Parathyroid adenoma (tissue), 2 donors: Measurements from ENCODE around the gene MBD6.

Experiments used
- H2AFZ ChIP-seq: fragments of 300-600 bp; sonication (generic); one replicate; pipeline ENCODE4 v1.7.0; 2017; ENCODE audit warnings: antibody characterized with exemption, mild to moderate bottlenecking
- H3K27ac ChIP-seq: fragments of 300-600 bp; sonication (generic); one replicate; pipeline ENCODE4 v1.7.0; 2017
- H3K27me3 ChIP-seq: fragments of 300-600 bp; sonication (generic); one replicate; pipeline ENCODE4 v1.7.0; 2017; ENCODE audit warnings: low read length; ENCODE audit not compliant: control insufficient read depth, insufficient read depth
- H3K36me3 ChIP-seq: fragments of 300-600 bp; sonication (generic); one replicate; pipeline ENCODE4 v1.7.0; 2017; ENCODE audit warnings: low read length; ENCODE audit not compliant: control insufficient read depth, insufficient read depth
- H3K4me1 ChIP-seq: fragments of 300-600 bp; sonication (generic); one replicate; pipeline ENCODE4 v1.7.0; 2017; ENCODE audit warnings: control low read depth
- H3K4me2 ChIP-seq: fragments of 300-600 bp; sonication (generic); one replicate; pipeline ENCODE4 v1.7.0; 2017; ENCODE audit warnings: low read length
- H3K4me3 ChIP-seq: fragments of 300-600 bp; sonication (generic); one replicate; pipeline ENCODE4 v1.7.0; 2017; ENCODE audit warnings: low read depth, low read length
- H3K79me2 ChIP-seq: fragments of 300-600 bp; sonication (generic); one replicate; pipeline ENCODE4 v1.7.0; 2017; ENCODE audit warnings: control low read depth
- H3K9ac ChIP-seq: fragments of 300-600 bp; sonication (generic); one replicate; pipeline ENCODE4 v1.7.0; 2017; ENCODE audit warnings: mild to moderate bottlenecking
- H3K9me3 ChIP-seq: fragments of 300-600 bp; sonication (generic); one replicate; pipeline ENCODE4 v1.7.0; 2017; ENCODE audit warnings: low read length; ENCODE audit not compliant: control insufficient read depth
- CTCF ChIP-seq: fragments of 300-600 bp; sonication (generic); IDR thresholded peaks from one replicate; pipeline ENCODE4 v1.7.0; 2017; ENCODE audit warnings: antibody characterized with exemption, mild to moderate bottlenecking
- donor health status: primary hyperparathyroidism.

The MBD6 gene

GRCh38 chr12:57514720-57515407 is 7.8 kb upstream of the MBD6 start:
- Histone ChIP-seq H3K27ac (no peak overlapping the region), H3K9ac (no peak overlapping the region), H3K4me2 (no peak overlapping the region), H3K36me3 (no peaks in the 10 kb centered on the region), H2AFZ (no peak overlapping the region), H3K4me1 (peaks cover 12% of the 10 kb centered on the region), H3K27me3 (no peaks in the 10 kb centered on the region), H3K79me2 (peaks cover 18% of the 10 kb centered on the region), H3K4me3 (no peak overlapping the region), H3K9me3 (no peaks in the 10 kb centered on the region)
- TF ChIP-seq CTCF = no peak

- Histone ChIP-seq H3K27ac (no peak overlapping the region), H3K4me2 (no peak overlapping the region), H2AFZ (no peak overlapping the region), H3K9ac (no peak overlapping the region), H3K9me3 (no peaks in the 10 kb centered on the region), H3K4me1 (peaks cover 12% of the 10 kb centered on the region), H3K27me3 (no peaks in the 10 kb centered on the region), H3K36me3 (no peaks in the 10 kb centered on the region), H3K79me2 (peaks cover 19% of the 10 kb centered on the region), H3K4me3 (no peak overlapping the region)
- TF ChIP-seq CTCF = no peak
Observed at GRCh38 chr12:57515408-57515933, 7.2 kb upstream of the MBD6 start.

DNA sequence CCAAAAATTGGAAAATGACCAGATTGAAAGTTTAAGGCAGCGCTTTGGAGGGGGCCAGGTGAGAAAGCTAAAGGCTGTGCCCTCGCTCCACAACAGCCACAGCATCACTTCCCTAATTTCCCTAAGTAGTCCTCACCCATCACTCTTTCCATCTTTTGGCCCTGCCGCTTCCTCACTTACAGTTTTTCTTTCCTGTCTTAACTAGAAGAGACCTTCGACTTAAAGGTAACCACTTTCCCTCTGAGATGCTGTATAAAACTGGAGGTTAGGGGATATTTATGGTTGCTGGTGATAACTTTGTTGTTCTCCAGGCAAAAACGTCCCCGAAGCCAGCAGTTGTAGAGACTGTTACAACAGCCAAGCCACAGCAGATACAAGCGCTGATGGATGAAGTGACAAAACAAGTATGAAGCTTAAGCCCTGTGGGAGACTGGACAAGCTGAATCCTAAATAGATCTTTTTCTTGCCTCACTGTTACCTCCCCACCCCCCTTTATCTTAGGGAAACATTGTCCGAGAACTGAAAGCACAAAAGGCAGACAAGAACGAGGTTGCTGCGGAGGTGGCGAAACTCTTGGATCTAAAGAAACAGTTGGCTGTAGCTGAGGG is 6.6 kb upstream of the MBD6 start:
- Histone ChIP-seq H2AFZ (no peak overlapping the region), H3K79me2 (peaks cover 19% of the 10 kb centered on the region), H3K4me2 (no peak overlapping the region), H3K9me3 (no peaks in the 10 kb centered on the region), H3K4me1 (peaks cover 14% of the 10 kb centered on the region), H3K9ac (no peak overlapping the region), H3K27ac (no peak overlapping the region), H3K36me3 (no peaks in the 10 kb centered on the region), H3K27me3 (no peaks in the 10 kb centered on the region), H3K4me3 (no peak overlapping the region)
- no peak for TF ChIP-seq CTCF

GRCh38 chr12:57516617-57517153 is 5.9 kb upstream of the MBD6 start:
- no peak for TF ChIP-seq CTCF
- H2AFZ ChIP-seq = no peak overlapping the region
- H3K79me2 ChIP-seq = peaks cover 19% of the 10 kb centered on the region
- H3K9me3 ChIP-seq = no peaks in the 10 kb centered on the region
- H3K36me3 ChIP-seq = no peaks in the 10 kb centered on the region
- H3K9ac ChIP-seq = no peak overlapping the region
- H3K27ac ChIP-seq = peak overlapping the region; percentile 2
- H3K27me3 ChIP-seq = no peaks in the 10 kb centered on the region
- H3K4me1 ChIP-seq = peaks cover 20% of the 10 kb centered on the region
- no peak overlapping the region for H3K4me2 ChIP-seq
- no peak overlapping the region for H3K4me3 ChIP-seq
